ENCODE results near the gene LSM14B. TPM values are rescaled to one million over a fixed set of nuclear protein-coding genes. Genes with fewer than 3 reads are reported as not detected.

Gene LSM14B
- total RNA-seq, 4 donors from 2014 or later = 23.6 to 38.4 (median 35.3) TPM

DNA sequence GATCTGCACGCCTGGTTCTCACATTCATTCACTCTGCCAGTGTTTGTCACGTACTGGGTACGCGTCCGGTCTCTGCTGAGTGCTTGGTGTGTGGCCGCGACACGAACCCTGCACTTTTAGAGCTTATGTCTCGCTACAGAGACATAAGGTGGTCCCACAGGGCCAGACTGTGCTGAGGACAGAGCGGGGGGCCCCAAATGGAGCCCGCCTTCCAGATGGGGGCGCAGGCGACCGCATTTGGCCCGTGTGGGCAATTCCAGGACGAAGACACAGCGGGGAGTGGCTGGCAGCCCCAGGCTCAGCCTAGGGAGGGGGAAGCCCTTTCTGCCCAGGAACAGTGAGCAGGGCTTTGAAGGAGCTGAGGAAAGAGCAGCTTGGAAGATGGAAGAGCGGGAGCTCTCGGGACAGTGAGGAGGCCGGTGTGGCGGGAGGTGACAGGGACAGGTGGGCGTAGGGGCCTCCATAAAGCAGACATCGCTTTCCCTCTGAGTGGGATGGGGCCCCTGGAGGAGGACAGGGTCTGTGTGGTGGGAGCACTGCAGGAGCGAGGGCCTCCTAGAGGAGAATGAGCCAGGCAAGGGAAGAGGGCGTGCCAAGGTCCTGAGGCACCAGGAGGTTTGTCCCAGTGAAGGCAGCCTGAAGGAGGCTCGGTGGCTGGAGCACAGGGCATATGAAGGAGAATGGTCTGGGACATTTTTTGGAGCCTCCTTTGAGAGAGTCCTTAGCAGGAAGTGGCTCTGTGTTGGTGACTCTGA, 52.8 kb downstream of the LSM14B start:
- TF ChIP-seq POLR2AphosphoS5 (IDR thresholded peaks at IDR 0.05) (no peak), POLR2A (IDR thresholded peaks at IDR 0.05) (no peak), EP300 (IDR thresholded peaks at IDR 0.05) (no peak)
- TF ChIP-seq, protein P1, sequence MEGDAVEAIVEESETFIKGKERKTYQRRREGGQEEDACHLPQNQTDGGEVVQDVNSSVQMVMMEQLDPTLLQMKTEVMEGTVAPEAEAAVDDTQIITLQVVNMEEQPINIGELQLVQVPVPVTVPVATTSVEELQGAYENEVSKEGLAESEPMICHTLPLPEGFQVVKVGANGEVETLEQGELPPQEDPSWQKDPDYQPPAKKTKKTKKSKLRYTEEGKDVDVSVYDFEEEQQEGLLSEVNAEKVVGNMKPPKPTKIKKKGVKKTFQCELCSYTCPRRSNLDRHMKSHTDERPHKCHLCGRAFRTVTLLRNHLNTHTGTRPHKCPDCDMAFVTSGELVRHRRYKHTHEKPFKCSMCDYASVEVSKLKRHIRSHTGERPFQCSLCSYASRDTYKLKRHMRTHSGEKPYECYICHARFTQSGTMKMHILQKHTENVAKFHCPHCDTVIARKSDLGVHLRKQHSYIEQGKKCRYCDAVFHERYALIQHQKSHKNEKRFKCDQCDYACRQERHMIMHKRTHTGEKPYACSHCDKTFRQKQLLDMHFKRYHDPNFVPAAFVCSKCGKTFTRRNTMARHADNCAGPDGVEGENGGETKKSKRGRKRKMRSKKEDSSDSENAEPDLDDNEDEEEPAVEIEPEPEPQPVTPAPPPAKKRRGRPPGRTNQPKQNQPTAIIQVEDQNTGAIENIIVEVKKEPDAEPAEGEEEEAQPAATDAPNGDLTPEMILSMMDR (IDR thresholded peaks at IDR 0.05) = no peak
- WGBS, 2 donors (ENCODE audit: low coverage in 1 of 2) = 94 to 95% methylated on average over 9 to 12 of the region's 26 CpGs
- ATAC-seq = no peak

DNA sequence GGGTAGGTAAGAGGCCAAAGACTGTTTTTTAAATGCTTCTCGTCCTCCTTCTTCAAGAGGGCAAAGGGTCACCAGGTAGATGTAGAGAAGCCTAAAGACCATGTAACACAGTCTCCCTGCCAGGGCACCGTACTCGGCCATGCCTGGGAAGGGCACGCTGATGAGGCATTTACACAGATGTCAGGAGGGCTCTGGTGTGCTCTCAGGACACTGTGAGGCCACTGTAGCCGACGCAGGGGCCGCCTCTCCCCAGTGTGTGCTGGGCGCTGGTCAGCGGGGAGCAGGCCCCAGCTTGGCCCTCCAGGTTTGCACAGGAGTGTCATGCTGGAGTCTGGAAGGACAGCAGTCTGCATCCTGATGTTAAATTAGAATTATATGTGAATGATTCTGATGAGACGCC, 53.4 kb downstream of the LSM14B start:
- no peaks in the 10 kb centered on the region for H3K4me1 ChIP-seq
- no peak overlapping the region for H3K27ac ChIP-seq

More for the DNA sequence above, 52.8 kb downstream of the LSM14B start:
- Histone ChIP-seq H3K9me3 (no peaks in the 10 kb centered on the region), H3K4me1 (no peaks in the 10 kb centered on the region), H3K27ac (no peak overlapping the region), H3K27me3 (no peaks in the 10 kb centered on the region), H3K36me3 (peaks cover 0 to 79% of the 10 kb centered on the region in 2 donors), H3K4me3 (no peak overlapping the region)

GRCh38 chr20:62176866-62177265, 54.6 kb downstream of the LSM14B start:
- peaks cover 0 to 4% (median 0%) of the 10 kb centered on the region in 3 donors for H3K4me1 ChIP-seq
- peaks cover 0 to 76% of the 10 kb centered on the region in 2 donors for H3K36me3 ChIP-seq
- no peaks in the 10 kb centered on the region for H3K27me3 ChIP-seq
- TF ChIP-seq POLR2A (IDR thresholded peaks at IDR 0.05) (no peak), POLR2AphosphoS5 (IDR thresholded peaks at IDR 0.05) (no peak), EP300 (IDR thresholded peaks at IDR 0.05) (no peak)
- TF ChIP-seq, protein P1 (IDR thresholded peaks at IDR 0.05) = no peak
- no peaks in the 10 kb centered on the region for H3K9me3 ChIP-seq
- WGBS, 2 donors (ENCODE audit: low coverage in 1 of 2) = 89% methylated on average over 15 of the region's 15 CpGs; no CpG with 5 or more reads in 1 of the 2 donors
- no peak overlapping the region for H3K4me3 ChIP-seq
- H3K27ac ChIP-seq = no peak overlapping the region
- ATAC-seq = no peak

More for the DNA sequence above, 53.4 kb downstream of the LSM14B start:
- no peak for ATAC-seq
- H3K36me3 ChIP-seq = peaks cover 0 to 76% of the 10 kb centered on the region in 2 donors
- 100% methylated on average over 1 to 5 of the region's 10 CpGs for WGBS, 2 donors (ENCODE audit: low coverage in 1 of 2)
- no peak overlapping the region for H3K4me3 ChIP-seq
- no peaks in the 10 kb centered on the region for H3K27me3 ChIP-seq
- TF ChIP-seq POLR2A (IDR thresholded peaks at IDR 0.05) (no peak), POLR2AphosphoS5 (IDR thresholded peaks at IDR 0.05) (no peak), EP300 (IDR thresholded peaks at IDR 0.05) (no peak)
- TF ChIP-seq, protein P1 (IDR thresholded peaks at IDR 0.05) = no peak
- H3K9me3 ChIP-seq = no peaks in the 10 kb centered on the region

DNA sequence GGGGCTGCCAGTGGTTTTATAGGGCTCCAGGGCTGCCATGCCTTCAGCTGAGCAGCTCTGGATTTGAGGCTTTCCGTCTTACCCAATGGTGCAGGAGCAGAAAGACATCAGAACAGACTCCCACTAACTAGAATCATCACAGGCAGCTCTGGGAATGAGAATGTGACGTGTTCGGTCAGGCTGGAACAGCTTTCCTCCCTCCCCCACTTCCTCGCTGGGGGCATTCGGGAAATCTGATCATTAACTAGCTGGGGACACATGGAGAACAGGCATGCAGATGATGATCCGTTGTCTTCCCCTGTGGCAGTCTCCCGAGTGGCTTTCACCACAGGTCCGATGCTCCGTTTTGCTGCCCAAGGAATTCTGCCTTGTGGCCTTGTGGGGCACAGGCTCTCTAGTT, 55.0 kb downstream of the LSM14B start:
- no peak overlapping the region for H3K27ac ChIP-seq
- no peak for ATAC-seq
- WGBS, 2 donors (ENCODE audit: low coverage in 1 of 2) = 79 to 83% methylated on average over 3 to 7 of the region's 9 CpGs
- H3K4me3 ChIP-seq = no peak overlapping the region
- no peaks in the 10 kb centered on the region for H3K9me3 ChIP-seq
- no peaks in the 10 kb centered on the region for H3K27me3 ChIP-seq
- TF ChIP-seq, protein P1 (IDR thresholded peaks at IDR 0.05) = no peak
- no peak for TF ChIP-seq POLR2A (IDR thresholded peaks at IDR 0.05)
- TF ChIP-seq POLR2AphosphoS5 (IDR thresholded peaks at IDR 0.05) = no peak
- no peak for TF ChIP-seq EP300 (IDR thresholded peaks at IDR 0.05)
- H3K36me3 ChIP-seq = peaks cover 0 to 75% of the 10 kb centered on the region in 2 donors
- peaks cover 0 to 9% (median 0%) of the 10 kb centered on the region in 3 donors for H3K4me1 ChIP-seq
